GOT3 (cell line): ENCODE data around the gene KCNJ6.

ENCODE experiments used
- DNase-seq: peaks from one replicate; lab custom pipeline; 2025; ENCODE audit warnings: mixed read lengths; lab: John Stamatoyannopoulos, UW

KCNJ6 gene

DNA sequence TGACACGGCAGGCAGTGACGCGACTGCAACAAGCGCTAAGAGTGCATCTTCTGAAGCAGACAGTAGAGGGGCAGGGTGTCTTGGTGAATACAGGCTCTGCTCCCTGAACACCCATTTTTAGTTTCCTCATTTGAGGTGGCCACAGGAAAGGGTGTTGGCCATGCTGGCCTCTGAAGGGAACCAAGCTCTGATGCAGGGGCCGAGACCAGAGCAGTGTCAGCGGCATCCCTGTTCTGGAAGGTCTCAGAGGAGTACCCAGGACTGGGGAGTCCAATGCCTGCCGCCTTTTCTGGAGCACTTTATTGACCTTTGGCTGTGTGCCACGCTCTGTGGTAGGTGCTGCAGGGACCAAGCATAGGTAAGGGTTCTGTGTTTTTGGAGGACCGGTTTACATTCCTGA lies 100.4 kb downstream of the KCNJ6 start:
- DNase-seq: no peak

GRCh38 chr21:37811711-37812110 lies 104.5 kb downstream of the KCNJ6 start:
- DNase-seq: no peak

DNA sequence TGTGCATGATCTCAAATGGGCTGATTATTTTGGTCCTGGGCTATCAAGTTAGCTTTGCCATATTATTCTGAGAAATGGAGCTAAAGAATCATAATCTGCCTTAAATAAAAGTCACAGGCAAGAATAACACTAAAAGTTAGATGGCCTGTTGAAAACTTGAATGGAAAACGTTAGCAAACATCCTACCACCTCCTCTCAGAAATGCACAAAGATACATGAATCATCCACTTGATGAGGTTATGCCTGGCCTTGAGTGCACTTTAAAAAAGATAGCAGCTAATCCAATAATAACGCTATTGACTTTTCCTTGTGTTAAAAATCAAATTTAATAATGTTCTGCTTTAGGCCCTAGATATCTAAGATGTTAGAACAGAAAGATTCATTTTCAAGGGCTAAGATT lies 108.0 kb downstream of the KCNJ6 start:
- DNase-seq: no peak

- no peak for DNase-seq
Observed at GRCh38 chr21:37805266-37805665, 111.0 kb downstream of the KCNJ6 start.

DNA sequence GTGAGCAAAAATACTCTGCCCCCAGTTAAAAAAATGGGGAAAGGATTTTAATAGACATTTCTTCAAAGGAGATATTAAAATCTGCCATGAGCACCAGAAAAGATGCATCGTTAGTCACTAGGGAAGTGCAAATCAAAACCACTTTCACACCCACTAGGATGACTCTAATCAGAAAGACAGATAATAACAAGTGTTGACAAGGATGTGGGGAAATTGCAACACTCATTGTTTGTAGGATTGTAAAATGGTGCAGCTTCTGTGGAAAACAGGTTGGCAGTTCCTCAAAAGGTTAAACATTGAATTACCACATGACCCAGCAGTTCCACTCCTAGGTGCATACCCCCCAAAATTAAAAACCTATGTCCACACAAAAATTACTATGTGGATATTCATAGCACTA lies 112.3 kb downstream of the KCNJ6 start:
- no peak for DNase-seq

DNA sequence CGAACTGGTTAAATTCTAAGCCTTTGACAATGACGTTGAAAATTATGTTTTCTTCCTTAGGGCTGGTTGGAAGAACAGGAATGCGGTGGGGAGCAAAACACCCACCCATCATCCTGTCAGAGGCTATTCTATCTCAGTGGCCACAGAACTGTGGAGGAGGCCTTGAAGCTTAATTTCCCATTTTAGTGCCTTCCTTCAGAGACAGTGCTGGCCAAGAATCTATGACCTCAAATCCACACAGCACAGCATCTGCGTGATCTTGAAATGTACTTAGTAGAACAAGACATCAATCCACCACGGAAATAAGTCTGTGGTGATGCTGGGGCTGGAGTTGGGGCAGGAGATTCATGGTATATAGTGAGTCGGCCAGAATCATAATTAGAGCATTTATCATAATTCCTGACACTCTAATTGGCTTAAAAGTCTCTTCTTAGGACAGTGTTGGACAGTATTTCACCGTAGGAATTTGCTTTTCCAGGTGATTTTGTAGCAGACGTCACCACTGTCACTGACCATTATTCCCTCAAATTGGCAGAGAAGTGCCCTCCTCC lies 113.1 kb downstream of the KCNJ6 start:
- no peak for DNase-seq

- DNase-seq: no peak
Observed at GRCh38 chr21:37800456-37801061, 115.7 kb downstream of the KCNJ6 start.

- DNase-seq: no peak
Observed at GRCh38 chr21:37800057-37800455, 116.2 kb downstream of the KCNJ6 start.

DNA sequence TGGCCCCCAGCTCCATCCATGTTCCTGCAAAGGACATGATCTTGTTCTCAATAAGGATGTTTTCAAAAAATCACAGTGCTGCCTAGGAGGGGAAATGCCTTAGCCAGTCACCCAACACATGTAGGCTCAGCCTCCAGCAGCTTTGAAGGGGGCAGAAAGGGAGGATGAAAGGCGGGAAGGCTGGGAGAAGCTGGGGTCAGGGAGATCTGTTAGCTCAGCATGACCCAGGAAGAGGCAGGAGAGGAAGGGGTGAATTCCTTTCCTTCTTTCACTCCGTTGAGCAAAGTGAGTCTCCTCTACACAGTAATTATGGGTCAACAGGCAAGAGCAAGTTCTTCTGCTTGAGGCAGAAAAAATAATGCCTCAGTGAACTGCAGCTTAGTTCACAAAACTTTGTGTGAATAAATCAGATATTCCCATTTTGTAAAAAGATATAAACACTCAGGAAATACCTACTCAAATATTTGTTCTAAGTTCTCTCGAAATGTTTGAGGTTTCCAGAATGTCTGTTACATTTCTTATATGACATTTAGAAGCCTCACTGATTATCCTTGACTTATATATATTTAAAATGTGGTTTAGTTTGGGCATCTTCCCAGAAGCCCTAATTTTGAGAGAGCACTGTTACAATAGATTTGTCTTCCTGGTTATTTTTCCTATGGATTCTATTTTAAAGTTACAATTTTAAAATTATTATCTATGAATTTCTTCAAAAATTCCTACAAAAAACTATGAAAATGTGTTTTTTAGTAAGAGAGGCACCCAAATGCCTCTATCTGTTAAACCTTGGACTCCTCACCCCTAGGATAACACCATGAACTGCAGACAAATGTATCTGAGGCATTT lies 116.8 kb downstream of the KCNJ6 start:
- DNase-seq: no peak

DNA sequence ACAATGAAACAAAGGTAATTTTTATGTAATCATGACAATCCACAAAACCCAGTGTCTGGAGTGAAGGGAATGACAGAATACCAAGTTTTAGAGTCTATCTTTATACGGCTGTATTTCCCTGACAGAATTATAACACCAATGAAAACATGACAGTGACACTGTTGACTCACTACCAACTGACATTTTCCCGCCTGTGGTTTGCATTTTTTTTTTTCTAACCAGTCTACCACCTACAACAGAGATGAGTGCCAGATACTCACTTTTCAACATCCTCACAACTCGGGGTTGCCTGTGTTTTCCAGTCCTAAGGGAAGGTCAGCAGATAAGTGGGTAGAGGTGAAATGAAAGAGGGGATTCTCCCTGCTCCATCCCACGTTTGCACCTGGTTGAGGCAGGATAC lies 118.9 kb downstream of the KCNJ6 start:
- no peak for DNase-seq

- no peak for DNase-seq
Observed at GRCh38 chr21:37796011-37796410, 120.2 kb downstream of the KCNJ6 start.

- no peak for DNase-seq
Observed at GRCh38 chr21:37793660-37794059, 122.6 kb downstream of the KCNJ6 start.

GRCh38 chr21:37792046-37792445 lies 124.2 kb downstream of the KCNJ6 start:
- DNase-seq: no peak

DNA sequence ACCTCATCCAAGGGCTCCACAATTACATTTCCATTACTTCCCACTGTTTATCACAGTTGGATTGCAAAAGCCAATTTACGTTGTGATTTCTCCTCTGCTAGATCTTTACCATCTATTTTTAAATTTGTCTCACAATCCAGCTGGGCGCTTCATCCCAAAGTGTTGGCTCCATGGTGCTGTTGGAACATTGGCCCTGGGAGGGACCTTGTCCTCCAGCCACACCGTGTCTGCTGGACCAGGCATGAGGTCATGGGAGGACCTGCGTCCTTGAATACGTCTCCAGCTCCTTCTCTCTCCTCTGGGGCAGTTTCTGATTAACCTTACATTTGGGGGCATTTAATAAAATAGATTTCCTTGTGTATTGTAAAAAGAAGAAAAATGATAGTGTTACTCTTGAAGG lies 125.4 kb downstream of the KCNJ6 start:
- DNase-seq: no peak

GRCh38 chr21:37788503-37788902 lies 127.8 kb downstream of the KCNJ6 start:
- DNase-seq: no peak

- no peak for DNase-seq
Observed at GRCh38 chr21:37787456-37787855, 128.8 kb downstream of the KCNJ6 start.

DNA sequence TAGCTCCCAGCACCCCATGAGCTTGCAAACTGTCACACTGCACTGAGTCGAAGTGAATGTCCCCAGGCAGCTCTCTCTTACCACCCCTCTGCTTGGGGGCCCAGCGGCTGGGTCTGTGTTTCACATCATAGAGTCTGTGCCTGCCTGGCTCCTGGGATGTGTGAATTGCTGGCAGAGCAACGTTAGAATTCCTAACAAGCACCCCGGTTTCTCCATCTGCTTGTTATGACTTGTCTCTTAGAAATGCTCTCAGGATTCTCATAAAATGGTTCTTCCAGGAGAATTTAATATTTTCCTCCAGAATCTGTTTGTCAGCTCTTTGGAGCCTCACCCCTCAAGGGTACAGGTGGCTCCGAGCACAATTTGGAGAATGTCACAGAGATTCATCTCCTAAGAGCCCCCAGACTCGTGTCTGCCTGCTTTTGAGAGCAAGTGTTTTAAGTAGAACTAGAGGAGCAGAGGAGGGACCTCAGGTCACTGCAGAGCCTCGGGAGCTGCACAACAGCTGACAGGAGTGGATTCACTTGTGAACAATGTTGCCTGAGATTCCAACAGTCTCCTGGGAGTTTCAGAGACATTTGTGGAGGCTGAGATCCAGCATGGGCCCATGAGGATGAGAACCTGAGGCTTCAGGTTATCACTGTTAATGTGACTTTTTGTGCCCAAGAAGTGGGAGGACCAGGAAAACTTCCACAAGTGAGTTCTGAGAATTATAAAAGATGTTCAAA lies 131.5 kb downstream of the KCNJ6 start:
- no peak for DNase-seq

DNA sequence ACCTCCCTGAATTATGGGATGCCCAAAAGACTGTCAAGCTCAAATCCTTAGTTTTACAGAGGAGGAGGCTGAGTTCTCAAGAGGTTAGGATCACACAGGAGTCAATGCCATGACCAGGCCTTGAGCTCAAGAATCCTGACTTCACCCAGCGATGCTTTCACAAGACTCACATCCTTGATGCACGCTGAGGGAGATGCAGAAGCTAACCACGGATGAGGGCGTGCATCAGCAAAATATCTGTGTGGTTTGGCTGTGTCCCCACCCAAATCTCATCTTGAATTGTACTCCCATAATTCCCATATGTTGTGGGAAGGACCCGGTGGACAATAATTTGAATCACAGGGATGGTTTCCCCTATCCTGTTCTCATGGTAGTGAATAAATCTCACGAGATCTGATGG lies 133.2 kb downstream of the KCNJ6 start:
- DNase-seq: no peak

DNA sequence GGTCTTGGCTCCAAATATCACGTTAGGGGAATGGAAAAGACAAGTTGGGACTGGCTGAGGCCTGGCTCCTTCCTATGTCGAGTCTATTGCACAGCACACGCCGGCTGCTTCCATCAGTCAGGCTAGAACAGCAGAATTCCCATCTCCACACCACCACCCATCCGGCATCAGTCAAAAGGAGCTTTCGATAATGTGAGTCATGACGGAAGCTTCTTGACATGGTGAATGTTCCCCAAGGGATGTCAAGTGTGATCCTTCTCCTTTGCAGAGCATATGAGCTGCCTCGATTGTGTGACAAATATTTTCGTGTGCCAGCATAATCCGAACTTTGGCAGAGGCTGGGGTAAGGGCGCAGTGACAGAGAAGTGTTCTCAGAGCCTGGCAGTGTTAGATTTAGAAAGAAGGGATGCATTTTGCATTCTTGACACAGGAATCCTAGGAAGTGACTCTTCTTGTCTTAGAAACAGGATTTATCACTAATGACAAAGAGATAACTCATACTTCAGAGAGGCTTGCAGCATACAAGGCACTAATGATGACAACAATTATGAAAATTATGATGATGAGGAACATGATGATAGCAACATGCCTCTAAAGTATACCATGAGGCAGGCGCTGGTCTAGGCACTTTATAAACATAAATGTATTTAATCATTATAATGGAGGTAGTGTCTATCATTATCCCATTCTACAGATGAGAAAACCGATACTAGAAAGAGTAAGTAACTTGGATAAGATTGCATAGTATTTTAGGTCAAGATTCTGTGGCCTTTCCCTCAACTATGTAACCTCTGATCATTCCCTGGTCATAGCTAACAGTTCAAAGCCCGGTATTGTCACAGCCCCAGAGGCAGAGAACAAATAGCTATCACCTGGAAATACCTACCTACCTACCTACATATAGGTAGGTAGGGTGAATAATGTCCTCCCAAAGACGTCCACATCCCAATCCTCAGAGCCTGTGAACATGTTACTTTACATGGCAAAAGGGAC lies 135.0 kb downstream of the KCNJ6 start:
- no peak for DNase-seq

GRCh38 chr21:37771181-37771580 lies 145.1 kb downstream of the KCNJ6 start:
- DNase-seq: no peak

DNA sequence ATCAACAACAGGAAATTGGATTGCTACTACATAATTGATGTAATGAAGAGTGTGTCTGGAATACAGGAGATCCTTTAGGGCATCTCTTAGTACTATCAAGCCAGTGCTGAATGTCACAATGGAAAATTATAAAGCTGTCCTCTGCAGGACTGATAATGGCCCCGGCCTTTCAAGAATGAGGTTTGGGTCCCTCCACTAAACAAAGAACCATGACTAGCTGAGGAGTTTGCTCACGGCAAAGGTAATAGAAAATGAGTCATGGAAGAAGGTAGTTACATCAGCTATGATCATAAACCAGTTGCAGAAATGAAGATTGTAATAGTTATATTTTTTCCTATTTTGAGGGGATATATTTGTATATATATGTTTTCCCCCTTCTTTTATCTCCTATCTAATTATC lies 145.8 kb downstream of the KCNJ6 start:
- DNase-seq: no peak

DNA sequence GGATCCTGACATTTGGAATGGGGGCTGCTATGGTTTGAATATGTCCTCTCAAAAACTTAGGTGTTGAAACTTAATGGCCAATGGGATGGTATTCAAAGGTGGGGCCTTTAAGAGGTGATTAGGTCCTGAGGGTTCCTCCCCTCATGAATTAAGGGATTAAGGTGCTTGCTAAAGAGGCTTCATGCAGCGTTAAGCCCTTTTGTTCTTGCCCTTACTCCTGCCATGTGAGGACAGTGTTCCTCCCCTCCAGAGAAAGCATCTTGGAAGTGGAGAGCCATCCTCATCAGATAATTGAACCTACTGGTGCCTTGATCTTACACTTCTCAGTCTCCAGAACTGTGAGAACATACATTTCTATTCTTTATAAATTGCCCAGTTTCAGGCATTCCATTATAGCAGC lies 146.6 kb downstream of the KCNJ6 start:
- no peak for DNase-seq
